ENCODE results near the gene ZNF614.
"Not testable (repeated sequence)": the region's sequence is repeated elsewhere in the genome, so short reads cannot be mapped to it uniquely, and the experiment has no call there.

The ZNF614 gene

DNA sequence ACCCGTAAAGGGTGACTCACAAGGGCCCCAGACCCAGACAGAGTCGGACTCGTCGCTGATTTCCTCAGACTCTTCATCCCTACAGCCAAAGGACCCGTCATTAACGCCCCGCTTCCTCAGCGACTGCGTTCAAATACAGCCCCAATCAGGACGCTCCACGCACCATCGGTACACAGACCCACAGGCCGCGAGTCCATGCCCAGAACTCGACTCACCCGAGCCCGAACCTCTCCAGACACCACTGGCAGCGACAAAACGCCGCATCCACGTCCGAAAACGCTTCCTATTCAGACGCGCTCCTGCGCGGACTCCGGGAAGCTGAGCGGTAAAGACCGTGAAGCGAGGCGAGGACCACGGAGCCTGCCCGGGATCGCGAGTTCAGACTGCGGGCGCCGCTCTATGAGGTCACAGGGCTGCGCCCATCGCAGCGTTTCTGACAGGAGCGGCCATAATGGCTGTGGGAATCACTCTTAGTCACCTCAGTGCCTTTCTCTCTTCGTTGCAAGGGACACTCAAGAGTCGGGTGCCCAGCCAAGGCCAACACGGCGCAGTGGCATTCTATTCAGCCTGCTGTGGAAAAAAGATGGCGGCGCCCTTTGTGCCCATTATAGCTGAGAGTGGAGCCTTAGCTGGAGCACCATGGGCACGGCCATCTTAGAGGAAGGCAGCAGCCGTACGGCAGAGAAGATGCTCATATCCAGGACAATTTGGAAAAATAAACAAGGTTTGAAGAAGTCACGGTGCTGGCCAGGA lies at the start of gene ZNF614:
Gene ZNF614 (minus strand): TSS at position 353 of the 753 bp plus-strand sequence. CDS start 2,634 bp downstream, outside the sequence.
- peak; percentile 92 for DNase-seq (ENCODE audit: low spot score)

GRCh38 chr19:52070496-52070895 lies 42.3 kb upstream of the ZNF614 start:
- no peak for DNase-seq (ENCODE audit: low spot score)

DNA sequence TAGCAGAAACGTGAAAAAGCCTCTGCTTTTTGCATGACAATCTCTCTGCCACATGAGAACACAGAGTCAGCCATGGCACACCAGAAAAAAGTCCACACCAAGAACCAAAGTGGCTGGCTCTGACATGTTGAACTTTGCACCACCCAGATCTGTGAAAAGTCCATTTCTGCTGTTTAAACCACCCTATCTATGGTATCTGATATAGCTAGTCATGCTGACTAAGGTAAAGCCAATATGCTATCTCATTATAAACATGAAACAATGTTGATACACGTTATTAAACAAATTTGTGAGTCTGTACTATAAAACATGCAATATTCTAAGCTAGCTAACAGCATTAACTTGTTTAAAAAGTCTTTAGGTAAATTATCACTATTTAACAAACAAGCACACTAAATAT lies 41.5 kb upstream of the ZNF614 start:
- no peak for DNase-seq (ENCODE audit: low spot score)

DNA sequence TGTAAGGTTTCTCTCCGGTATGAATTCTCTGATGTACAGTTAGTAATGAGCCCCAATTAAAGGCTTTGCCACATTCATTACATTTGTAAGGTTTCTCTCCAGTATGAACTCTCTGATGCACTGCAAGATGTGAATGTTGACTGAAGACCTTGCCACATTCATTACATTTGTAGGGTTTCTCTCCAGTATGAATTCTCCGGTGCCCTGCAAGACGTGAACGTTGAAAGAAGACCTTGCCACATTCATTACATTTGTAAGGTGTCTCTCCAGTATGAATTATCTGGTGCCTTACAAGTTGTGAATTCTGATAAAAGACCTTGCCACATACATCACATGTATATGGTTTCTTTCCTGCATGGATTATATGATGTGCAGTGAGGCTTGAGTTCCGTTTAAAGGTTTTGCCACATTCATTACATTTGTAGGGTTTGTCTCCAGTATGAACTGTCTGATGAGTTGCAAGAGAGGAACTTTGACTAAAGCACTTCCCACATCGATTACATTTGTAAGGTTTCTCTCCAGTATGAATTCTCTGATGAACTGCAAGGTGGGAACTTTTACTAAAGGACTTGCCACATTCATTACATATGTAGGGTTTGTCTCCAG lies 38.2 kb upstream of the ZNF614 start:
- no peak for DNase-seq (ENCODE audit: low spot score)

GRCh38 chr19:52065399-52065798 lies 37.2 kb upstream of the ZNF614 start:
- DNase-seq (ENCODE audit: low spot score) = no peak

GRCh38 chr19:52056480-52056879 lies 28.3 kb upstream of the ZNF614 start:
- not testable (repeated sequence) for DNase-seq (ENCODE audit: low spot score)

- not testable (repeated sequence) for DNase-seq (ENCODE audit: low spot score)
Observed at GRCh38 chr19:52051736-52052135, 23.6 kb upstream of the ZNF614 start.

DNA sequence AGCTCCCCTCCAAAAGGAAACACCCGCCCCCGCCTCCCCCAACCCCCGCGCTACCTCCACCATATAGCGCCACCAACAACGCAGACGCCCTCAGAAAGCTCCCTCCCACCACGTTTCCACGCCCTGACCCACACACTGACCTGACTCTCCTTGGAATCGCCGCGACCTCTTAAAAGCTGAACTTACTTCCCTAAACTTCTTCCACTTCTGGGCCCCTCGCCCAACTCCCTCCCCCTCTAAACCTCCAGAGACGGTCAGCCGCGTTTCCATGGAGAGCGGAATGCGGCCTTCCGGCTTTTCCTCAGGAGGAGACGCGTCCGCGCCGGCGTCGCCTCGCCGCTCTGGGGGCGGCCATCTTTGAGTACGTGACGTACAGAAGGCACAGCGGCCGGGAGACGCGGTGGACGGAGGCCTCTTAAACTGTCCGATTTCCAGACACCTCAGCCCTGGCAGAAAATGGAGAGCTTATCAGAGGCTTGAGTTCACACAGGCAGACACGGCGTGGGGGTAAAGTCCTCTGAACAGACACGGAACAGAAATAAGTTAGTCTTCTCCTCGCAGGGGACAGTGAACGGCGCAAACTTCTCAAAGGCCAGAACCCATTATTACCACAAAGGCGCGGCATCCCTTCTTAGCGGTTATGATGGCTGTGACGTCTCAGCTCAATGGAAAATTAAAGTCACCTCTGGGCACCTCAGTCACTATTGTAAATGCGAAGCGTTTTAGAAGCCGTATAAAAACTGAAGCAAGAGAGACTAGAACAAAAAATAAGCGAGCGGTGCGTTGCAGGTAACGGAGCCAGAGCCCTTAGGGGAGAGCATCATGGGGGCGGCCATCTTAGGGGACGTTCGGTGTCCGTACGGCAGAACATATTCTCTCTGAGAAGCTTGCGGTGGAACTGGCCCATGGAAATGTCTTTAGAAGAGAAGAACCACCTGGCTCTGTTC lies 20.6 kb upstream of the ZNF614 start, which contains the start of gene ZNF432:
Gene ZNF432 (minus strand): TSS at position 284 of the 947 bp plus-strand sequence. CDS start 1,970 bp downstream, outside the sequence.
- peak; percentile 94 for DNase-seq (ENCODE audit: low spot score)

DNA sequence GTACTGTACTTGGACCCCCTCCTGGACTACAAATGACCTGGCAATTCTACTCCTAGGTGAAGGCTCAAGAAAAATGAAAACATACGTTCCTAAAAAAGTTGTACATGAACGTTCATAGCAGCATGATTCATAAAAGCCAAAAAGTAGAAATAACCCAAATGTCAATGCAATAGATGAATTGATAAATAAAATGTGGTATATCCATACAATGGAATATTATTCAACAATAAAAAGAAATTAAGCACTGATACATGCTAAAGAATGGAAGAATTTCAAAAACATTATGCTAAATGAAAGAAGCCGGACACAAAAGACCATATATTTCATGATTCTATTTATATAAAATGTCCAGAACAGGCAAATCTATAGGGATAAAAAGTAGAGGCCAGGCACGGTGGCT lies 11.0 kb upstream of the ZNF614 start:
- no peak for DNase-seq (ENCODE audit: low spot score)

DNA sequence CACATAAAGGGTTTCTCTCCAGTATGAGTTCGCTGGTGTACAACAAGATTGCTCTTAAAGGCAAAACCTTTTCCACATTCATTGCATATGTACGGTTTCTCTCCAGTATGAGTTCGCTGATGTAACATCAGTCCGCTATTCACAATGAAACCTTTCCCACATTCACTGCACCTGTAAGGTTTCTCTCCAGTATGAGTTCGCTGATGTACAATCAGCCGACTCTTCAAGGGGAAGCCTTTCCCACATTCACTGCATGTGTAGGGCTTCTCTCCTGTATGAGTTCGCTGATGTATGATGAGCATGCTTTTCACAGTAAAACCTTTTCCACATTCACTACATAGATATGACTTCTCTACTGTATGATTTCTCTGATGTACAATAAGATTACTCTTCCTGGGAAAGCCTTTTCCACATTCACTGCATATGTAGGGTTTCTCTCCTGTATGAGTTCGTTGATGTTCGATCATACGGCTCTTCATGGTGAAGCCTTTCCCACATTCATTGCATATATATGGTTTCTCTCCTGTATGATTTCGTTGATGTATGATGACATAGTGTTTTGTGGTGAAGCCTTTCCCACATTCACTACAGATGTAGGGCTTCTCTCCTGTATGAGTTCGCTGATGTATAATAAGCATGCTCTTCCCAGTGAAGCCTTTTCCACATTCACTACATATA lies 6.0 kb upstream of the ZNF614 start:
- no peak for DNase-seq (ENCODE audit: low spot score)

- no peak for DNase-seq (ENCODE audit: low spot score)
Observed at GRCh38 chr19:52028780-52029123, 573 bp upstream of the ZNF614 start.

- DNase-seq (ENCODE audit: low spot score) = not testable (repeated sequence)
Observed at GRCh38 chr19:52026255-52026990, 1.8 kb downstream of the ZNF614 start.

GRCh38 chr19:52024478-52024877 lies 3.7 kb downstream of the ZNF614 start:
- DNase-seq (ENCODE audit: low spot score) = not testable (repeated sequence)

DNA sequence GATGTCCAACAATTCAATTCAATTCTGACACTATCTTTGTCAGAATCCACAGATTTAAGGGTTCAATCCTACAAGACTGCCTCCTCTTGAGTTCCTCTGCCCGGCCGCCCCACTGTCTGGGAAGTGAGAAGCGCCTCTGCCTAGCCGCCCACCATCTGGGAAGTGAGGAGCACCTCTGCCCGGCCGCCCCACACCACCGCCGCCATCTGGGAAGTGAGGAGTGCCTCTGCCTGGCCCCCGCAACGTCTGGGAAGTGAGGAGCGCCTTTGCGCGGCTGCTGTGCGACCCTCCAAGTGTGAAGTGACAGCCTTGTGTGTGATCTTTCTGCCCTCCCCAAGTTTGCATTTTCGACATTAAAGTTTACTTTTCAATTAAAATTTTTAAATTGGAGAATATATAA lies 6.0 kb downstream of the ZNF614 start:
- DNase-seq (ENCODE audit: low spot score) = no peak

- DNase-seq (ENCODE audit: low spot score) = no peak
Observed at GRCh38 chr19:52020506-52020905, 7.7 kb downstream of the ZNF614 start.

DNA sequence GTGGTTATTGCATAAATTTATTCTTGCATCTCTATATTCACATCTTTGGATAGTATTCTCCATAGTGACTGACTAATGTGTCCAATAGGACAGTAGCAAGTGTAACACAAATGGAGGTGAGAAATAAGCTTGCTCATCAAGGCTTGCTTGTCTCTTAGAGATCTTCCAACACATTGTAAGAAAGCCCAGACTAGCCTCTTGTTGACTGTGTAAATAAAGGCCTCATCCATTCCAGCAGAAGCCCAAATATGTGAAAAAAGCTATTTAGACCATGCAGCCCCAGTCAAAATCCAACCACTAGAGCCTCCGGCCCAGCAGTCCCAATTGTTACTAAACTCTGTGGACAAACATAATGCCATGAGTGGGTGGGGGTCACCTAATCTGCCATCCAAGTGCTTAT lies 17.5 kb downstream of the ZNF614 start:
- no peak for DNase-seq (ENCODE audit: low spot score)

GRCh38 chr19:52007806-52008557 lies 20.2 kb downstream of the ZNF614 start, which contains the start of gene ZNF615:
Gene ZNF615, minus strand, starts transcription at chr19:52008211. Its CDS starts 4,500 bp downstream, at chr19:52003711.
- DNase-seq (ENCODE audit: low spot score) = peak; percentile 93

DNA sequence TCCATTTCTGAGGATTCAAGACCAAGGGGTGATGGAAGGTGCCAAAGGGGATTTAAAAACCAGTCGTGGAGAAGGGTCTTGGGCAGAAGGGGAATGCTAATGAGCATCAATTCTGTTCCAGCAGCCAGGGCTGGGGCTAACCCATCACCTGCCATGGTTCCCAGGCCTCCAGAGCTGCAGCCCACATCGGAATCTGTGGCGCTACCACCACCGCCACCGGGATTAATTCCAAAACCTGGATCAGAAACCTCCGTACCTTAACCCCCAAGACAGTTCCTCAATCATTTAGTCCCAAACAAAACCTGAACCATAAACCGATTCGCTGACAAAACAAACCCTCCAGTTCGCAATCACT lies 20.8 kb downstream of the ZNF614 start:
- no peak for DNase-seq (ENCODE audit: low spot score)

DNA sequence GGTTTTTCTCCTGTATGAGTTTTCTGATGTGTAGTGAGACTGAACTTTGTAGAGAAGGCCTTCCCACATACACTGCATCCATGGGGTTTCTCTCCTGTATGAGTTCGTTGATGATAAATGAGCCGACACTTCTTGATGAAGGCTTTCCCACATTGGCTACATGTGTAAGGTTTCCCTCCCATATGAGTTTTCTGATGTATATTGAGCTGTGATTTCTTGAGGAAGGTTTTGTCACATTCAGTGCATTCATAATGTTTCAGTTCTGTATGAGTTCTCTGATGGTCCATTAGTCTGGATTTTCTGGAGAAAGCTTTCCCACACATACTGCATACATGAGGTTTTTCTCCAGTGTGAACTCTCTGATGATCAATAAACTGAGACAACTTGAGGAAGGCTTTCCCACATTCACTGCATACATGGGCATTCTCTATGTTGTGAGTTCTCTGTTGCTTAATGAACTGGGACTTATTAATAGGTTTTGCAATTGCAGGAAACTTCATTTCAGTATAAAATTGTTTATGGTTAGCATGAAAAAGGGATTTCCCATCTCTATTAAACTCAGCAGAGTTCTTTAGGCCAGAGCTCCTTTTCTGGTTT lies 34.0 kb downstream of the ZNF614 start:
- no peak for DNase-seq (ENCODE audit: low spot score)

GRCh38 chr19:51993422-51993821 lies 34.8 kb downstream of the ZNF614 start:
- DNase-seq (ENCODE audit: low spot score) = no peak

Measured in pons (tissue), 1 donor.